HG02840 (cell line): ENCODE results near the gene KCNQ1.

Source experiments
- ATAC-seq: cut with Tn5 transposase; IDR thresholded peaks from one replicate; pipeline ENCODE4 v1.9.1; 2021; ENCODE audit warnings: mild to moderate bottlenecking, moderate library complexity, moderate number of reproducible peaks; ENCODE audit not compliant: unreplicated experiment, low FRiP score

KCNQ1 gene

GRCh38 chr11:2670541-2671100 lies 225.8 kb downstream of the KCNQ1 start:
- no peak for ATAC-seq

- ATAC-seq, result no peak
Observed at GRCh38 chr11:2671748-2672147, 226.9 kb downstream of the KCNQ1 start.

GRCh38 chr11:2672553-2673249 lies 227.9 kb downstream of the KCNQ1 start:
- no peak for ATAC-seq

GRCh38 chr11:2673250-2673610 lies 228.4 kb downstream of the KCNQ1 start:
- ATAC-seq, result no peak

- ATAC-seq, result no peak
Observed at GRCh38 chr11:2673871-2674471, 229.2 kb downstream of the KCNQ1 start.

GRCh38 chr11:2674658-2675131 lies 229.9 kb downstream of the KCNQ1 start:
- no peak for ATAC-seq

- ATAC-seq, result no peak
Observed at GRCh38 chr11:2675540-2675939, 230.7 kb downstream of the KCNQ1 start.

- no peak for ATAC-seq
Observed at GRCh38 chr11:2677127-2677526, 232.3 kb downstream of the KCNQ1 start.

GRCh38 chr11:2678396-2678795 lies 233.6 kb downstream of the KCNQ1 start:
- ATAC-seq, result no peak

- ATAC-seq, result no peak
Observed at GRCh38 chr11:2679011-2679676, 234.3 kb downstream of the KCNQ1 start.

- ATAC-seq, result no peak
Observed at GRCh38 chr11:2681408-2682145, 236.8 kb downstream of the KCNQ1 start.

GRCh38 chr11:2683806-2684205 lies 239.0 kb downstream of the KCNQ1 start:
- ATAC-seq, result no peak

- no peak for ATAC-seq
Observed at GRCh38 chr11:2684581-2684980, 239.8 kb downstream of the KCNQ1 start.

- no peak for ATAC-seq
Observed at GRCh38 chr11:2685051-2685450, 240.2 kb downstream of the KCNQ1 start.

GRCh38 chr11:2685566-2686359 lies 241.0 kb downstream of the KCNQ1 start:
- no peak for ATAC-seq

- ATAC-seq, result no peak
Observed at GRCh38 chr11:2686360-2687222, 241.8 kb downstream of the KCNQ1 start.

- ATAC-seq, result no peak
Observed at GRCh38 chr11:2687223-2687530, 242.4 kb downstream of the KCNQ1 start.

- ATAC-seq, result no peak
Observed at GRCh38 chr11:2687782-2688191, 243.0 kb downstream of the KCNQ1 start.
